GM19452 (cell line): ENCODE results near the gene SH2D3A.
"Not testable (repeated sequence)": the region's sequence is repeated elsewhere in the genome, so short reads cannot be mapped to it uniquely, and the experiment has no call there.

Experiments used
- ATAC-seq: cut with Tn5 transposase; IDR thresholded peaks from one replicate; pipeline ENCODE4 v1.9.1; 2021; ENCODE audit not compliant: unreplicated experiment

SH2D3A gene

GRCh38 chr19:6790194-6791128 is 23.2 kb upstream of the SH2D3A start:
- no peak for ATAC-seq

DNA sequence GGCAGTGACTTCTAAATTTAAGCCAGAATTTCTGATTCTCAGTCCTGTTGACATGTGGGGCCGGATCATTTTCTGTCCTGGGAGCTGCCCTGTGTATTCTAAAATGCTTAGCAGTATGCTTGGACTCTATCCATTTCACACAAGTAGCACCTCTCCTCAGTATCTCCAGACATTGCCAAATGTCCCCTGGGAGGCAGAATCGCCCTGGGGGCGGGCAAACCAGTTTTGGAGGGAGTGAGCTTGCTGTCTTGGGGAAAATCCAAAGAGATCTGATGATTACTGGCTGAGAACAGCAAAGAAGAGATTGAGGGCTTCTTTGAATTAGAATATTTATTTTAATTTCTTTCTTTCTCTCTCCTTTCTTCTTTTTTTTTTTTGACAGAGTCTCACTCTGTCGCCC is 21.7 kb upstream of the SH2D3A start:
- ATAC-seq: no peak

- ATAC-seq: no peak
These were observed 20.2 kb upstream of the SH2D3A start for GRCh38 chr19:6787393-6787792.

DNA sequence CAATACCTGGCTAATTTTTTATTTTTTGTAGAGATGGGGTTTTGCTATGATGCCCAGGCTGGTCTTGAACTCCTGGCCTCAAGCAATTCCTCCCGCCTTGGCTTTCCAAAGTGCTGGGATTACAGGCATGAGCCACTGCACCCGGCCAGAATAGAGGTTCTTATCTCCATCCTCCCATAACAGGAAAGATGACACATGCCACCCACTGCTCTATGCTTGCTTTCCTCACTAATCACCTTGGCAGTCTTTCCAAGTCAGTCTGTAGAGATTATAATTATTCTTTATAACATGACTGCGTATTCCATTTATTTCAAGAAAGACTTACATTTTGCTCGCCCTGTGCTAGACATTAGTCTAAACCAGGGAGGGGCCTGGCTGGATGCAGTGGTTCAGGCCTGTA is 12.0 kb upstream of the SH2D3A start:
- no peak for ATAC-seq

DNA sequence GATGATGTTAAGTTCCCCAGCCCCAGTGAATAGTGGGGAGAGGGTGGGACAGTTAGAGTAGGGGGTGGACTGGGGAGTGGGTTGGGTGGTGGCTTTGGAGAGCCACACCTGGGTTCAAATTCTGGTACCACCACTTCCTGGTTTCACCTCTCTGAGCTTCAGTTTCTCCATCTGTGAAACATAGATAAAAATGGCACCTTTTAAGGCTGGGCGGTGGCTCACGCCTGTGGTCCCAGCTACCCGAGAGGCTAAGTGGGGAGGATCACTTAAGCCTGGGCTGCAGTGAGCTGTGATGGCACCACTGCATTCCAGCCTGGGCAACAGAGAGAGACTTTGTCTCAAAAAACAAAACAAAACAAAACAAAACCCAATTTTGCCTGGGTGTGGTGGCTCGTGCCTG is 11.2 kb upstream of the SH2D3A start:
- ATAC-seq: no peak

DNA sequence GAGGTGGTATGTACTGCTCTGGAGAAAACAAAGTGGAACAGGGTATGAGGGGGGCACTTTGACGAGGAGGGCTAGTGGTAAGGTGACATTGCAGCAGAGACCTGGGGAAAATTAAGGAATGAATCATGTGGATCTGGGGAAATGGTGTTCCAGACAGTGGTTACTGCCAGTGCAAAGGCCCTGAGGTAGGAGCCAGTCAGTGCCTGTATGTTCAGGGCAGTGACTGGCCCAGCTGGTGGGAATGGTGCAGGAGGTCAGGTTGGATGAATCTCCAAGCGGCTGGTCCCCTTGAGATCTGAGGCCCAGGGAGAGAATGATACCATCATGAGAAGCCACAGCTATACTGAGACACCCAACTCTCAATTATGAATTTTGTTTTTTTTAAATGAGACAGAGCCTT is 10.2 kb upstream of the SH2D3A start:
- ATAC-seq: no peak

- no peak for ATAC-seq
These were observed 9.8 kb upstream of the SH2D3A start for GRCh38 chr19:6776999-6777398.

- ATAC-seq: not testable (repeated sequence)
These were observed 8.8 kb upstream of the SH2D3A start for GRCh38 chr19:6776045-6776444.

GRCh38 chr19:6774821-6775707 is 7.8 kb upstream of the SH2D3A start:
- no peak for ATAC-seq

DNA sequence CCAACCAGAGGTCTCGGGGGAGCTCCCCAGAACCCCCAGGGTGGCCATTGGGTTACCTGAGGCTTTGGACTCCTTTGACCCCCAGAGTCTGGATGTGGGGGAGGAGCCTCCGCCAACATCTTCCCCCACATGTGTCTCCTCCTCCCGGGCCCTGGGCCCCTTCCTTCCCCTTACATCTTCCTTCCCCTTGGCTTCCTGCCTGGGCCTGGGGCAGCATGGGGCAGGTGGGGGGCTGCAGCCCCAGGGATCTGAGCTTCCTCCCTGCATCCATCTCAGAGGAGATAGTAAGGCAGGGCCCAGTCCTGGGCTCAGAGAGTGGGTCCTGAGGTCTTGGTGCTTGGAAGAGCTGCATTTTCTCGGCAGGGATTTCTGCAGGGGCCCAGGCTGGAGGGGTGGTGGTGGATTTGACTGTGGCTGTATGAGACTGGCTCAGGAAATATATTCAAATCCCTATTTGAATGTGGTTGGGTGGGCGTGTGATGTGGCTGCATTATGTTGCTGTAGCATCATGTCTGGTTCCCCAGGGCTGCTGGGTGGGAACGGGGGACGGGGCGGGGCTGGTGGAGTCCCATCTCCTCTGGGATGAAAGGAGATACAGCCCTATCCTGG is 6.2 kb upstream of the SH2D3A start:
- ATAC-seq: no peak

DNA sequence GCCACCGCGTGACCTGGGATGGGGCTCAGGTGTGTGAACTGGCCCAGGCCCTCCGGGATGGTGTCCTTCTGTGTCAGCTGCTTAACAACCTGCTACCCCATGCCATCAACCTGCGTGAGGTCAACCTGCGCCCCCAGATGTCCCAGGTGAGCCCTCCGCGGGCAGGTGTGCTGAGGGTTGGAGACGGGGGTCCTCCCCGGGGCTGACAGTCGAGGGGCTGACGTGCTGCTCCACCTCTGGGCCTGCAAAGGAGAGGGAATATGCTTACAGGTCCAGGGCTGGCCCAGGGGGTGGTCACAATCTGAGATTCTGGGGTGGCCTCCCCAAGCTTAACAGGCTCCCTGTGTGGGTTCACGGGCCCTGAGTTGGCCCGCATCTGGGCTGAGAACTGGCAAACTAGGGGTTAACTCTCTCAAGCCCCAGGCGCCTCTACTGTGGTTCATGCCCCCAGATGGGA is 5.7 kb upstream of the SH2D3A start:
- ATAC-seq: no peak

GRCh38 chr19:6772028-6772865 is 5.0 kb upstream of the SH2D3A start, which contains the start of gene VAV1:
Gene VAV1, plus strand, starts transcription at chr19:6772708. Its CDS starts 100 bp downstream, at chr19:6772808.
- ATAC-seq: no peak

- not testable (repeated sequence) for ATAC-seq
These were observed 4.4 kb upstream of the SH2D3A start for GRCh38 chr19:6771648-6772027.

GRCh38 chr19:6769006-6769619 is 1.9 kb upstream of the SH2D3A start:
- ATAC-seq: no peak

DNA sequence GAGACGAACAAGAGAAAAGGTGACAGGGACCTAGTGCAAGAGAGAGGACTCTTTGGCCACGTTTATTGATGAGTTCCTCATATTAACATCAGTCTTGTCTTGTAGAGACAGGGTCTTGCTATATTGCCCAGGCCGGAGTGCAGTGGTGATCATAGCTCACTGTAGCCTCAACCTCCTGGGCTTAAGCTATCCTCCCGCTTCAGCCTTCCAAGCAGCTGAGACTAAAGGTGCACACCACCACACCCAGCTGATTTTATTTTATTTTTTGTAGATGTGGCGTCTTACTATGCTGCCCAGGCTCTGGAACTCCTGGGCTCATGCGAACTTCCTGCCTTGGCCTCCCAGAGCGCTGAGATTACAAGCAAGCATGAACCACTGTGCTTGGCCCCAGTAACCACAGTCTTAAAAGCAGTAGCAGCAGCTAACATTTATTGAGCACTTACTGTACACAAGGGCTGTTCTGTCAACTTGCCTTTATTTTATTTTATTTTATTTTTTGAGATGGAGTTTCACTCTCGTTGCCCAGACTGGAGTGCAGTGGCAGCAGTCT is 1.1 kb upstream of the SH2D3A start:
- ATAC-seq: no peak

- ATAC-seq: no peak
These were observed 216 bp downstream of the SH2D3A start for GRCh38 chr19:6767081-6767356.

- ATAC-seq: no peak
These were observed 716 bp downstream of the SH2D3A start for GRCh38 chr19:6766357-6767080.

- no peak for ATAC-seq
These were observed 1.4 kb downstream of the SH2D3A start for GRCh38 chr19:6765738-6766356.
